ENCODE data around the gene MS4A14. TPM values are rescaled to one million over a fixed set of nuclear protein-coding genes. Genes with fewer than 3 reads are reported as not detected.
"Not testable (repeated sequence)": the region's sequence is repeated elsewhere in the genome, so short reads cannot be mapped to it uniquely, and the experiment has no call there.

MS4A14 gene
- polyA plus RNA-seq (ENCODE audit: insufficient read length in 10 of 10) = under 1 TPM; 0.26 to 0.79 (median 0.32) TPM
- long read RNA-seq, donor 1 = 0 reads
- long read RNA-seq, donor 2 = 0 reads
- long read RNA-seq, donor 3 = 0 reads
- long read RNA-seq, donor 4 = 0 reads
- long read RNA-seq, donor 5 = 0 reads
- long read RNA-seq, donor 6 = 0 reads
- long read RNA-seq, donor 7 = 0 reads
- long read RNA-seq, donor 8 = 0 reads
- long read RNA-seq, donor 9 = 0 reads

DNA sequence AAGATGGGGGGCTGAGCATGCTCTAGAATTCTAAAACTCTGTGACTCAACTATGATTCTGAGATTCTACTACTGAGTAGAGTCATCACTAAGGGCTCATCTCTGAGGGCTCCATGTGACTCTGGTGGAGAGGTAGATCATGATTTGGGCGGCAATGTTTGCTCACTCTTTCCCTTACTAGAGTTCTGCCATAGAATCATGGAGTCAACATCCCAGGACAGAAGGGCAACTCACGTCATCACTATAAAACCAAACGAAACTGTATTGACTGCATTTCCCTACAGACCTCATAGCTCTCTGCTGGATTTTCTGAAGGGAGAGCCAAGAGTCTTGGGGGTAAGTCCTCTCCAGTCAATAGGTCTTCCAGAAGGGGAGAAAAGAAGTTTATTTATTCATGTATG is at the start of gene MS4A14:
TSS of gene MS4A14 (plus strand) at position 78 of the 400 bp plus-strand sequence. CDS start at position 198, 120 bp downstream.
- DNase-seq = peak in 1 of 3 donors; percentile 12

GRCh38 chr11:60347084-60347797 is 49.0 kb upstream of the MS4A14 start:
- DNase-seq = no peak

DNA sequence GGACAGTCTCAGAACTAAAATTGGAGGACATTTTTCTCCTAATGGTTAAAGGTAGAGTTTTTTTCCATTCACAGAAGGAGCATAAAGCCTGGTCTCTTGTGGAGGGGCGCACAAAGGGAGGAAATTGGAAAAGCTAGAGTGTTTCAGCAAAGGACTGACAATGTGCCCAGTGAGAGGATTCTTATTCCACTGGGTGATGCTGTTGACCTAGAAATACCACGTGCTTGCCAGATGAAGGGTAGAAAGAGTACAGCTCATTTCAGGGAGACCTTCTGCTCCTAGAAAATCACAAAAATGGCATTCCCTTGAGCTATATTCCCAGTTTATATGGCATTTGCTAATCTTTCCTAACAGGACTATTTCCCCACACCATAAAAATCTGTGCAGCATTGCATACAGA is 48.1 kb upstream of the MS4A14 start:
- DNase-seq = no peak

DNA sequence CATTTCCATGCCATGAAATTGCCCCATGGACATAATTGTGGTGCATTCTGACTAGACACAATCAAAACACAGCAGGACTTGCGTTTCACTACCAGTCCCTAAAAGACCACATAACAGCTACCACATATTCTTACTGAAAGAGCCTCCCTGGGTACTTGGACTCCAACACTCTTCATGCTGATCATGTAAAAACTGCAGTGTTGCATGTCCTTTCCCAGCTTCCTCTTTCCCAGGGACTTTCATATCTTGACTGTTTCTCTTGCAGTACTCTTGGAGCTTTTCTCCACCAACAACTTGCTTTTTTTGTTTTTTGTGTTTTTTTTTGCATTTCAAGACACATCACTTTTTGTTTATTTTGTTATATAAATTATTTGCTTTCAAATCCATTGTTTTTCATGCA is 46.3 kb upstream of the MS4A14 start:
- DNase-seq = no peak

GRCh38 chr11:60357771-60358170 is 38.5 kb upstream of the MS4A14 start:
- DNase-seq = no peak

DNA sequence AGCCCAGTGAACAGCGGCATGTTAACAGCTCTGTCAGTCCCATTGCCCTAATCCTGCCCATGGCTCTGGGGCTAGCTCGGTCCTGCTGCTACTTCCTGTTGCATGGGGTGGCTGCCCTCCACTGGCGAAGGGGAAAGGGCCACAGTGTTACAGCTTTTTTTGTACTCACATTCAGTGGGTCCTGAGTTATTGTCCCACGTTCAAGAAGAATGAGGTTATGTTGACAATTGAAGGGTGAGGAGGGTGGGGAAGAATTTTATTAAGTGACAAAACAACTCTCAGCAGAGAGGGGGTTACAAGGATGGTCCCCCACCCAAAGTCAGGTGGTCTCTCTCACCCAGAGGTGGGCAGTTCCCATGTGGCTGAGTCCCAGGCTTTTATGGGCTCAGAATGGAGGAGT is 35.6 kb upstream of the MS4A14 start:
- DNase-seq = no peak

- DNase-seq = no peak
Measured at GRCh38 chr11:60362241-60362640, 34.0 kb upstream of the MS4A14 start.

- DNase-seq = peak; percentile 64 to 83 (median 77)
Measured at GRCh38 chr11:60363542-60364470, 32.5 kb upstream of the MS4A14 start.

DNA sequence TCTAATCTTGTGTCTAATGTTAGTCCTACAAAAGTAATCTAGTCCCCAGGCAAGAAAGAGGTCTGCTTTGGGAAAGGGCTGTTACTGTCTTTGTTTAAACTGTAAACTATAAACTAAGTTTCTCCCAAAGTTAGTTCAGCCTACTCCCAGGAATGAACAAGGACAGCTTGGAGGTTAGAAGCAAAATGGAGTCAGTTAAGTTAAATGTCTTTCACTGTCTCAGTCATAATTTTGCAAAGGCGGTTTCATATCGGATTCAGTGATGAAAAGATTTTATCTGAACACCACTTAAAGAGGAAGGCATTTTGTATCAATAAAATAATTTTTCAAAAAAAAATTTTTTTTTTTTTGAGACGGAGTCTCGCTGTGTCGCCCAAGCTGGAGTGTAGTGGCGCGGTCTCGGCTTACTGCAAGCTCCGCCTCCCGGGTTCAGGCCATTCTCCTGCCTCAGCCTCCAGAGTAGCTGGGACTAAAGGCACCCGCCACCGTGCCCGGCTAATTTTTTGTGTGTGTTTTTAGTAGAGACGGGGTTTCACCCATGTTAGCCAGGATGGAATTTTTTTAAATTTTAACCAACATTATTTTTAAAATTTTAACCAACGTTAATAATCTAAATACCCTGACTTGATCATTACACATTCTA is 29.9 kb upstream of the MS4A14 start:
- DNase-seq = not testable (repeated sequence)

- DNase-seq = no peak
Measured at GRCh38 chr11:60367009-60367408, 29.2 kb upstream of the MS4A14 start.

GRCh38 chr11:60367896-60368295 is 28.4 kb upstream of the MS4A14 start:
- no peak for DNase-seq

DNA sequence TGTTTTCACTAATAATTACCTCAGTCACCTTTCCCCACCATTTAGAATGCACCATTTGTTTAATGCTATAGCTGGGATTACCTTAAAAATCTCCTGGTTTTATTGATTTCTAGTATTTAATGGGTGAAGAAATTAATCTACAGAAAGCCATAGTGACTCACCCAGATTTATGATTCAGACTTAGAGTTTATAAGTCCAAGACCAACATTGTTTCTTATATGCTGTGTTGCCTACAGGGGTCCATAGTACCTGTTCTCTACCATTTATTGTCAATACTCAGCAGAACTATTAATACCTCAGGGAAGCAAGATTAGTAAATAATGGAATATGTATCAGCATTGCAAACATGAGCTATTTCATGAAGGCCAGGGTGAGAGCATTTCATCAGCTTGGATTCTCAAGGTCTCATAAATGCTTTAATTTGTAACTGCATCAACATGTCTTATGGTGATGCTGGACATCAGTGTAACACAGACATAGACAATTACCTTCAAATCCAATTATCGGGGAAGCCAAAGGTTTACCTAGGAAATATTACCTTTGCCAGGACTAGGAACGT is 25.9 kb upstream of the MS4A14 start:
- DNase-seq = no peak

- DNase-seq = no peak
Measured at GRCh38 chr11:60370811-60371298, 25.4 kb upstream of the MS4A14 start.

GRCh38 chr11:60371386-60371785 is 24.9 kb upstream of the MS4A14 start:
- DNase-seq = no peak

DNA sequence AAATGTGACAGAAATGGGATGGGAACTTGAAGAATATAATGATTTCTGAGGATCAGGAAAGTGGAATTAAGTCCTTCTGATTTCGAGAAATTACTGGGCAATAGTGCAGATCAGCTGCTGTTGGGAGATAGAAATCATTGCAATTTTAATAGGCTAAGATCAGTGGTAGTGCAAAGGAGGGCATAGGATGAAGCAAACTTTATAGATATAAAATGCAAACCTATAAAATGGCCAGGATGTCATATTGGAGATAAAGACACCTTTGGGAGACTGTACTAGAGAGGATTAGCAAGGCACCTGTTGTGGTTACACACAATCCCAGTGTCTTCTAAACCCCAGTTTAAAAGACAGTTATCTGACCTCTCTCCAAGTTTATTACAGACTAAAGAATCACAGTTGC is 24.4 kb upstream of the MS4A14 start:
- DNase-seq = no peak

DNA sequence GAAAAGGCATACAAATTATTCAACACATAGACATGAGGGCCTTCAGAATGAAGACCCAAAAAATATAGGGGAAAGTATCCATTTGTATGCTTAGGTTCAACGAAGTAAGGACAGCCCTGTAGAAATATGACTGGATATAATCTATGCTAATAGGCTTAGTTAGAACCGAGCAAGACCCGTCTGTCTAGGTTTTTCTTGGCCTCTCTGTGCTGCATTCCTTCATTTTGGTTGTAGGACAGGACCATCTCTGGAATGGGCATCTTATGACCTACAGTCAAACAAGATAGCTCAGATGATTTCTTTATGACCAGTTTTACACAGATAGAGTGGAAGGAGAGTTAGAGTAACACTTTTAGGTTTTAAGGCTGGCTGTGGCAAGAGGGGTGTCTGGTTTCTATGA is 23.5 kb upstream of the MS4A14 start:
- no peak for DNase-seq

DNA sequence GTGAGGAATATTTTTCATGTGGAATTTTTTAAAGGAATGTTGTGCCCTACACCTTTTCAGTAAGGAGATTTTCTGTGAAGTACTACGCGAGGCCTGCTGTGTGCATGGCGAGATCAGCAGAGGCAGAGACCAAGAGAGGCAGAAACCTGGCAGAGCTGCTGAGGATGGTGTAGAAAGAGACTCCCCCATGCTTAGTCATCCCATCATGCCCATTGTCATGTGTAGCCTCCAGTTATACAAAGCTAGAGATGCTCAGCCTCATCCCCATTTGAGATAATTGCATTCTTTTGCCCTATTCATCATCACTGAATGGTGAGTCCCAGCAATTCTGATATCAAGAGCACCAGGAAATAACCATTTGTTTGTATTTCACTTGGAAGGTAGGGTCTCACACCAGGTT is 20.9 kb upstream of the MS4A14 start:
- DNase-seq = no peak

DNA sequence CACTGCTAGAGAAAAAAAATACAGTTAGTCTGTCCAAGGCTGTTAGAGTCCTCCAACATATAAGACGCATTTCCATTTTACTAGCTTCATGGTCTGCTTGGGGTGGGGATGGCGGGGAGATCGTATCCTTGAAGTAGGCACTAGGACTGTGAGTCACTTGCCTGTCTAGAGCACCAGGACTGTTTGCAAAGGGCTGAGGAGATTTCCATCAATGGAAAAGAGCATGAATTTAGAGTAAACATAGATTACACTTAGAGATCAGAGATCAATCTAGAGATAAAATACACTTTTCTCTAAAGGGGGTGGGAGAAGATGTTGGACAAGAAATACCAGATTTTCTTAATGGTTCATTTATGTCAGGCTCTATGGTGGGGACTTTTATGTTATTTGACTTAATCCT is 19.7 kb upstream of the MS4A14 start:
- DNase-seq = no peak

DNA sequence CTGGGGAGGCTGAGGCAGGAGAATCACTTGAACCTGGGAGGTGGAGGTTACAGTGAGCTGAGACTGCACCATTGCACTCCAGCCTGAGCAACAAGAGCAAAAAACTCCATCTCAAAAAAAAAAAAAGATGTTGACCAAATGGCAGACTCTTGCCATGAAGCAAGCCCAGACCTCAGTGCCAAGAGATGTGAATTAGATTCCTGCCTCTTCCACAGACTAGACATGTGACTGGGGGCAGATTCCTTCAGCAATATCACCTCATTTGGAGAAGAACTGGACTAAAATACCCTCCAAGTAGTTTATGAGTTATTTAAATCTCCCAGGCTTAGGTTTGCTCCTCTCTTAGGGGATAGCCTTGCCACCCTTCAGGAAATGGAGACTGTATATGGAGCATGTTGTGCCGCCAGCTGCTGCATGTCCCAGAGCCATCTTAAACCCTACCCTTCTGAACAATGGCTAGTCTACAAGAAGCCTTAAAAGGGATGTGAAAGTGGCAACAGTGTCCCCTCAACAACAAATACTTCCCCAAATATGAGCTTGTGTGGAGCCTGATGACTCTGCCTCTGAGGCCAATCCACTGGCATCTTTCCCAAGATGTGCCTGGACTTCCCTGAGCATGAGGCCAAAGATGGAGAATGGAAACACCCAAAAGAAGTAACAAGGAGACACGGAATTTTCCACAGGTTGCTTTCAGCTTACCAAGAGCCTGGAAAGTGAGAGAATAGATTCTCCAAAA is 18.7 kb upstream of the MS4A14 start:
- DNase-seq = peak; percentile 15 to 57 (median 34)

DNA sequence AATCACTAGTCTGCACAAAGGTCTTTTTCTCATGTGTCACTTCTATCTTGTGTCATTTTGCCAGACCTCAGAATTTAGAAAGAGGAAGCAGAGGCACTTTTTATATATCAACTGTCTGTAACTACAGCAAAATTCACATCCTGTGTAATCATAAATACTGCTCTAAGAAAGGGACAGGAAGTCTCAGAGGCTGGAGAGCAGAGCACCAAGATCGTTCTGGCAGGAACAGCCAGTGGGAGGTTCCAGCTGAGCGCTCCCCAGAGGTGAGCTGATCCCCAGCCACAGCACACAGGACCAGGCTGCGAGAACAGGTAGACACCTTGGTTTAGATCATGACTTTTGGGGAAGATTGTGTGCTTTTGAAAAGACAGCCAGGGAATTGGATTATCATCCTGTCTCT is 17.9 kb upstream of the MS4A14 start, which contains the start of gene MS4A7:
TSS of gene MS4A7 (plus strand) at position 179 of the 400 bp plus-strand sequence. CDS start 4,610 bp downstream, outside the sequence.
- peak; percentile 10 to 49 (median 17) for DNase-seq

Measured in muscle of back (tissue), 13 donors.